OCI-LY1 (cell line): ENCODE measurements around the gene MYEOV.

ENCODE experiments used
- H2AFZ ChIP-seq: fragments of 200-600 bp; sonication (generic), shearing (Covaris generic); 2 replicates; pipeline ENCODE4 v1.6.0; 2014; ENCODE audit warnings: antibody characterized with exemption, mild to moderate bottlenecking, low read length
- H3F3A ChIP-seq: fragments of 200-600 bp; sonication (generic), shearing (Covaris generic); 2 replicates; pipeline ENCODE4 v1.6.0; 2014; ENCODE audit warnings: mild to moderate bottlenecking, antibody characterized with exemption, low read length, moderate library complexity; ENCODE audit not compliant: insufficient read depth
- H3K27ac ChIP-seq: fragments of 200-600 bp; sonication (generic); 2 replicates; pipeline ENCODE4 v1.5.1; 2014; ENCODE audit warnings: low read length, mixed run types, mild to moderate bottlenecking, low read depth; ENCODE audit not compliant: poor library complexity, severe bottlenecking
- H3K27me3 ChIP-seq: fragments of 200-600 bp; sonication (generic); 2 replicates; pipeline ENCODE4 v1.6.0; 2014; ENCODE audit warnings: antibody characterized with exemption, mild to moderate bottlenecking, low read length, moderate library complexity; ENCODE audit not compliant: insufficient read depth
- H3K36me3 ChIP-seq: fragments of 200-600 bp; sonication (generic); 2 replicates; pipeline ENCODE4 v1.6.1; 2014; ENCODE audit warnings: mild to moderate bottlenecking, antibody characterized with exemption, low read length, moderate library complexity, mixed read lengths; ENCODE audit not compliant: insufficient read depth
- H3K4me1 ChIP-seq: fragments of 200-600 bp; sonication (generic); 2 replicates; pipeline ENCODE4 v1.5.1; 2014; ENCODE audit warnings: mild to moderate bottlenecking, low read length, moderate library complexity; ENCODE audit not compliant: insufficient read depth, severe bottlenecking
- H3K4me2 ChIP-seq: fragments of 200-600 bp; sonication (generic), shearing (Covaris generic); 2 replicates; pipeline ENCODE4 v1.6.1; 2014; ENCODE audit warnings: low read length
- H3K4me3 ChIP-seq: fragments of 200-600 bp; sonication (generic); 2 replicates; pipeline ENCODE4 v1.5.1; 2014; ENCODE audit warnings: low read length, low read depth, mild to moderate bottlenecking, mixed read lengths; ENCODE audit not compliant: poor library complexity, severe bottlenecking
- H3K79me2 ChIP-seq: fragments of 200-600 bp; shearing (Covaris generic); 2 replicates; pipeline ENCODE4 v1.6.1; 2016; ENCODE audit warnings: mixed run types, low read length, mixed read lengths; ENCODE audit not compliant: insufficient read depth
- H3K9ac ChIP-seq: fragments of 200-600 bp; sonication (generic), shearing (Covaris generic); 2 replicates; pipeline ENCODE4 v1.6.1; 2014; ENCODE audit warnings: mild to moderate bottlenecking, low read length, mixed read lengths
- H3K9me2 ChIP-seq: fragments of 200-600 bp; sonication (generic), shearing (Covaris generic); 2 replicates; pipeline ENCODE4 v1.6.1; 2014; ENCODE audit warnings: low read depth, mild to moderate bottlenecking, low read length, mixed read lengths
- H3K9me3 ChIP-seq: fragments of 200-600 bp; shearing (Covaris generic); 2 replicates; pipeline ENCODE4 v1.6.1; 2014; ENCODE audit warnings: low read length, mixed read lengths
- H4K20me1 ChIP-seq: fragments of 200-600 bp; sonication (generic), shearing (Covaris generic); 2 replicates; pipeline ENCODE4 v1.6.0; 2016; ENCODE audit warnings: mild to moderate bottlenecking, low read length; ENCODE audit not compliant: insufficient read depth
- EZH2 ChIP-seq: fragments of 200-600 bp; sonication (generic), shearing (Covaris generic); IDR thresholded peaks from 2 replicates; pipeline ENCODE4 v1.8.0; 2017; ENCODE audit warnings: borderline replicate concordance, mixed run types, mild to moderate bottlenecking, antibody characterized with exemption, low read length, moderate library complexity, mixed read lengths
- TF ChIP-seq, protein P1 (sequence below): fragments of 200-600 bp; sonication (generic), shearing (Covaris generic); IDR thresholded peaks from 2 replicates; pipeline ENCODE4 v1.5.1; 2017; ENCODE audit warnings: mild to moderate bottlenecking, antibody characterized with exemption, low read length, moderate library complexity, mixed read lengths

The MYEOV gene

DNA sequence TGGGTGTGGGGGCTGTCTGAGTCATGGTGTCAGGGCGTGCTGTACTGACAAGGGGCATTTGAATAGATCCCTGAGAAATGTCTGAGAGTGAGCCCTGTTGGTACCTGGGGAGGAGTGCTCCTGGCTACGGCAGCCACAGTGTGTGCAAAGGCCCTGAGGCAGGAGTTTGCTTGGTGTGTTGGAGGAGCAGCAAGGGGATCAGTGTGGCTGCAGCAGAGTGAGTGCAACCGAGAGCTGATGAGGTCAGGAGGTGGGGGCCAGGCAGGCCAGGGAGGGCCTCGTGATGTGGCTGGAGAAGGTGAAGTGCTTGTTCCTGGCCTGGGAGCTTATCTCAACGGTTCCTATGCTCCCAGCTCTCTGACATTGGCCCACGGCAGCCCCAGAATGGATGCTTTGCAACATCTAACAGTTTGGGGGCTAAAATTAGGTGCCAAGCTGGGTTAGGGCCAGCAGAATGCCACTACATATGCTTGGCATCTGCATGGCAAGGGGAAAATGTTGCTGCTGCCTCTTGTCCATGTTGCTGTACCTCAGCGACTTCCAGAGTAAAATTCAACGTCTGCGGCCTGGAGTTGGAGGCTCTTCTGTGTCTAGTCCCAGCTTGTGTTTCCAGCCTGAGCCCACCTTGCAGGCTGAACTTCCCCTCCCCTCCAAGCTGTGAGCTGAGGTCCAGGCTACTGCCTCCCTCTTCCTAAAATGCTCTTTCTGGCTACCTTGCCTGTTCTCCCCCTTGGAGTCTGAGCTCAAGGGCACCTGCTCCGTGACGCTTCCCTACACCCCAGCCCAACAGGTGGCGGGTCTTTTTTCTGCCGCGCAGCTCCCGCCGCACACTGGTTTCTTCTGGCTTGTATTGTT lies 48.2 kb upstream of the MYEOV start:
- H3K9ac ChIP-seq, result no peak overlapping the region
- H4K20me1 ChIP-seq, result no peaks in the 10 kb centered on the region
- H3K36me3 ChIP-seq, result no peaks in the 10 kb centered on the region
- no peak overlapping the region for H3K4me2 ChIP-seq
- TF ChIP-seq EZH2, result no peak
- TF ChIP-seq, protein P1, sequence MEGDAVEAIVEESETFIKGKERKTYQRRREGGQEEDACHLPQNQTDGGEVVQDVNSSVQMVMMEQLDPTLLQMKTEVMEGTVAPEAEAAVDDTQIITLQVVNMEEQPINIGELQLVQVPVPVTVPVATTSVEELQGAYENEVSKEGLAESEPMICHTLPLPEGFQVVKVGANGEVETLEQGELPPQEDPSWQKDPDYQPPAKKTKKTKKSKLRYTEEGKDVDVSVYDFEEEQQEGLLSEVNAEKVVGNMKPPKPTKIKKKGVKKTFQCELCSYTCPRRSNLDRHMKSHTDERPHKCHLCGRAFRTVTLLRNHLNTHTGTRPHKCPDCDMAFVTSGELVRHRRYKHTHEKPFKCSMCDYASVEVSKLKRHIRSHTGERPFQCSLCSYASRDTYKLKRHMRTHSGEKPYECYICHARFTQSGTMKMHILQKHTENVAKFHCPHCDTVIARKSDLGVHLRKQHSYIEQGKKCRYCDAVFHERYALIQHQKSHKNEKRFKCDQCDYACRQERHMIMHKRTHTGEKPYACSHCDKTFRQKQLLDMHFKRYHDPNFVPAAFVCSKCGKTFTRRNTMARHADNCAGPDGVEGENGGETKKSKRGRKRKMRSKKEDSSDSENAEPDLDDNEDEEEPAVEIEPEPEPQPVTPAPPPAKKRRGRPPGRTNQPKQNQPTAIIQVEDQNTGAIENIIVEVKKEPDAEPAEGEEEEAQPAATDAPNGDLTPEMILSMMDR, result no peak
- no peak overlapping the region for H3K27ac ChIP-seq
- H3K9me2 ChIP-seq, result no peaks in the 10 kb centered on the region
- H3F3A ChIP-seq, result no peaks in the 10 kb centered on the region
- H3K4me1 ChIP-seq, result no peaks in the 10 kb centered on the region
- H3K9me3 ChIP-seq, result no peaks in the 10 kb centered on the region
- H2AFZ ChIP-seq, result no peak overlapping the region
- no peak overlapping the region for H3K4me3 ChIP-seq
- H3K27me3 ChIP-seq, result peaks cover 3% of the 10 kb centered on the region; the same call in 1 of the 2 replicates
- no peaks in the 10 kb centered on the region for H3K79me2 ChIP-seq

DNA sequence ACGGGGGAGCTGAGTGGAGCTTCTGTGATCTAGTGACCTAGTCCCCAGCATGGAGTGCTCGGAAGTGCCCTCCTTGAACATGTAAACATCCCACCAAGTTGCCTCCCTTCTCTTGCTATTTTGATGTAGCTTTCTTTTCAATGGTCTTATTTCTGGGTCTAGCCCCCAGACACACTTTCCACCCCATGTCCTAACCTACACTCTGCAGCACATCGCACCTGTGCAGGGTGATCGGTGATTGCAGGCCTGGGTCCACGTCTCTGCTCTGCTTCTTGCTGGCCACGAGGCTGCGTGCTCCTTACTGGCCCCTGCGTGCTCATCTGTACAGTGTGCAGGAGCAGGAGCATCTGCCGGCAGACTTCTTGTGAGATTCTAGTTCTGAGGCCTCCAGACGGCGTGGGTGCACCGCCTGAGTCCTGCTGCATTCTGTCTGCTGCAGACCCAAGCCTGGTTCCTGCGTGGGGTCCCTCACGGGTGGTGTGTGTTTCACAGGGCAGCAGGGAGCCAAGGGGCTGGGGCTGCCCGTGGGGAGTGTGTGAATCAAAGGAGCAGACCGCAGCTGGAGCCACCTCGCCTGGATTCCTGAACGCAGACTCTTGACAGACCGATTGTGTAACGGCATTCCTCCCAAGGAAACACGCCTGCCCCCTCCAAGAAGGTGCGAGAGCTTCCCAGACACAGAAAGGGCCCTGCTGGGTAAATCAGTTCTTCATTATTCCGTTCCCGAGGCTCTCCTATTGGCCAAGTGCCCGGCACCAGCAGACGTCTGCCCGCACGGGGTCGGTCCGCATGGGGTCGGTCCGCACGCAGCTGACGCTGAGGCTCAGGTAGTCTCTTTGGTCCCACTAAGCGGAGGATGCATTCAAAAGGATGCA lies 44.4 kb upstream of the MYEOV start:
- Histone ChIP-seq H3K4me3 (no peak overlapping the region), H3K79me2 (no peaks in the 10 kb centered on the region), H3K4me2 (no peak overlapping the region), H3F3A (no peaks in the 10 kb centered on the region), H3K9me3 (no peaks in the 10 kb centered on the region), H3K4me1 (no peaks in the 10 kb centered on the region), H2AFZ (no peak overlapping the region), H3K36me3 (no peaks in the 10 kb centered on the region), H4K20me1 (no peaks in the 10 kb centered on the region), H3K27me3 (no peaks in the 10 kb centered on the region; the same call in 1 of the 2 replicates), H3K9ac (no peak overlapping the region), H3K27ac (no peak overlapping the region), H3K9me2 (no peaks in the 10 kb centered on the region)
- TF ChIP-seq EZH2, result no peak
- TF ChIP-seq, protein P1, result no peak

DNA sequence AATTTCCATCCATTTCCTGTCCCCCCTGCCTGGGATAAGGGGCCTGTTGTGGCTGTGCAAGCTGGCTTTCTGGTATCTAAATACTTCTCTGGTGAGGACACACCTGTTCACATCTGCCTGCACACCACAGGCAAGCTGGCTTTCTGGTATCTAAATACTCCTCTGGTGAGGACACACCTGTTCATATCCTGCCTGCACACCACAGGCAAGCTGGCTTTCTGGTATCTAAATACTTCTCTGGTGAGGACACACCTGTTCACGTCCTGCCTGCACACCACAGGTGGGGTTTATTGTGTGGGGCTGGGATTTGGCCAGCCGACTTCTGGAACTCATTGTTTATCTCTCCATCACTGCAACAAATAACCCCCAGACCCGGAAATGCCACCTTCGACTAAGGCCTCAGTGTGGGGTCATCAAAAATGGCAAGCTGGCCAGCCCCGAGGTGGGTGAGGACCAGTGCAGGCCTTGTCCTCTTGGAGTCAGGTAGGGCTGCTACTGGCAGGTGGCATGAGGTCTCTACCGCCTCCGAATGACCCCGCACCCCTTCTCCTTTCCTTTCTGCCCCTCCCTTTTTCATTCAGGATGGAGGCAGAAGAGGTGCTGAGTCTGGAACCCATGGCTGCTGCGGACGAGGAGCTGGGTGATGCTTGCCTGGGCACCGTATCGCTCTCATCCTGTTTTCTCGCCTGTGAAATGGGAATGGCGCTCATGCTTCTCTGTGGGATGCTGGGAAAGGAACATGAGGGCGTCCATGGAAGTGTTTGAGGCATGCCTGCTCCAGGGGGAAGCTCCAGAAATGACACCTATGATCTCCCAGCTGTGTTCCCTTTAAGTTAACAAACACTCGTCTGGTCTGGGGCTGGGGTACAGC lies 43.5 kb upstream of the MYEOV start:
- Histone ChIP-seq H3K79me2 (no peaks in the 10 kb centered on the region), H2AFZ (no peak overlapping the region), H3K36me3 (no peaks in the 10 kb centered on the region), H3K9me3 (no peaks in the 10 kb centered on the region), H4K20me1 (no peaks in the 10 kb centered on the region), H3K4me1 (no peaks in the 10 kb centered on the region), H3K4me2 (no peak overlapping the region), H3K4me3 (no peak overlapping the region), H3F3A (no peaks in the 10 kb centered on the region), H3K9ac (no peak overlapping the region), H3K27me3 (no peaks in the 10 kb centered on the region; the same call in 1 of the 2 replicates), H3K9me2 (no peaks in the 10 kb centered on the region), H3K27ac (no peak overlapping the region)
- TF ChIP-seq, protein P1, result no peak
- no peak for TF ChIP-seq EZH2
